WERI-Rb-1 (cell line): ENCODE results near the gene CIRBP.

Experiments used
- DNase-seq: peaks from one replicate; pipeline ENCODE4 v3.0.0-alpha.2; 2020
- H3K27ac ChIP-seq: fragments of 250-450 bp; sonication (Bioruptor Pico); 2 replicates; pipeline ENCODE4 v1.5.1; 2020; ENCODE audit warnings: mild to moderate bottlenecking, moderate library complexity
- H3K27me3 ChIP-seq: fragments of 250-450 bp; sonication (Bioruptor Pico); 2 replicates; pipeline ENCODE4 v1.5.1; 2021; ENCODE audit warnings: mild to moderate bottlenecking, low read depth, moderate library complexity; ENCODE audit not compliant: insufficient read depth, severe bottlenecking
- H3K36me3 ChIP-seq: fragments of 250-450 bp; sonication (Bioruptor Pico); 2 replicates; pipeline ENCODE4 v1.5.1; 2020; ENCODE audit warnings: mild to moderate bottlenecking, moderate library complexity
- H3K4me3 ChIP-seq: 2 replicates; pipeline ENCODE4 v1.5.1; 2011; ENCODE audit warnings: low read depth, mild to moderate bottlenecking, control low read depth, low read length
- H3K9me3 ChIP-seq: fragments of 250-450 bp; sonication (Bioruptor Pico); 2 replicates; pipeline ENCODE4 v1.5.1; 2021; ENCODE audit warnings: mild to moderate bottlenecking, moderate library complexity; ENCODE audit not compliant: severe bottlenecking
- TF ChIP-seq, protein P1 (sequence below): IDR thresholded peaks from 2 replicates; pipeline ENCODE4 v1.5.1; 2011; ENCODE audit warnings: low read depth, mild to moderate bottlenecking, control low read depth, inconsistent platforms, low read length

CIRBP gene

DNA sequence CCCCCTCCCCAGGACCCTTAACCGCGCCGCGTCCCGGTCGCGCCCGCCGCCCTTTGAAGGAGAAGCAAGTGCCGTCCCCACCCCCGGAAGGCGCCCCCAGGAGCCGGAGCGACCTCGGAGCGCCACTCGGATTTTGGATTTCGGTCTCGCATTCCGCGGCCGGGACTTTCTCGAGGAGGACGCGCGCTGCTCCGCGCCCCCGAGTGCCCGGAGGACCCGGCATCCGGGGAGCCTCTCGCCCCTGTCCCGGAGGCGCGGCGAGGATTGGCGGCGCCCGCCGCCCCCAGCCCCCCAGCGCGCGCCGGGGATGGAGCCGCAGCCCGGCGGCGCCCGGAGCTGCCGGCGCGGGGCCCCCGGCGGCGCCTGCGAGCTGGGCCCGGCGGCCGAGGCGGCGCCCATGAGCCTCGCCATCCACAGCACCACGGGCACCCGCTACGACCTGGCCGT is 19.1 kb upstream of the CIRBP start:
- H3K4me3 ChIP-seq: peak overlapping the region; percentile 83
- H3K9me3 ChIP-seq: no peaks in the 10 kb centered on the region
- DNase-seq: no peak
- H3K27me3 ChIP-seq: no peaks in the 10 kb centered on the region
- TF ChIP-seq, protein P1, sequence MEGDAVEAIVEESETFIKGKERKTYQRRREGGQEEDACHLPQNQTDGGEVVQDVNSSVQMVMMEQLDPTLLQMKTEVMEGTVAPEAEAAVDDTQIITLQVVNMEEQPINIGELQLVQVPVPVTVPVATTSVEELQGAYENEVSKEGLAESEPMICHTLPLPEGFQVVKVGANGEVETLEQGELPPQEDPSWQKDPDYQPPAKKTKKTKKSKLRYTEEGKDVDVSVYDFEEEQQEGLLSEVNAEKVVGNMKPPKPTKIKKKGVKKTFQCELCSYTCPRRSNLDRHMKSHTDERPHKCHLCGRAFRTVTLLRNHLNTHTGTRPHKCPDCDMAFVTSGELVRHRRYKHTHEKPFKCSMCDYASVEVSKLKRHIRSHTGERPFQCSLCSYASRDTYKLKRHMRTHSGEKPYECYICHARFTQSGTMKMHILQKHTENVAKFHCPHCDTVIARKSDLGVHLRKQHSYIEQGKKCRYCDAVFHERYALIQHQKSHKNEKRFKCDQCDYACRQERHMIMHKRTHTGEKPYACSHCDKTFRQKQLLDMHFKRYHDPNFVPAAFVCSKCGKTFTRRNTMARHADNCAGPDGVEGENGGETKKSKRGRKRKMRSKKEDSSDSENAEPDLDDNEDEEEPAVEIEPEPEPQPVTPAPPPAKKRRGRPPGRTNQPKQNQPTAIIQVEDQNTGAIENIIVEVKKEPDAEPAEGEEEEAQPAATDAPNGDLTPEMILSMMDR: no peak
- H3K27ac ChIP-seq: peak overlapping the region; percentile 91
- peaks cover 47% of the 10 kb centered on the region for H3K36me3 ChIP-seq

DNA sequence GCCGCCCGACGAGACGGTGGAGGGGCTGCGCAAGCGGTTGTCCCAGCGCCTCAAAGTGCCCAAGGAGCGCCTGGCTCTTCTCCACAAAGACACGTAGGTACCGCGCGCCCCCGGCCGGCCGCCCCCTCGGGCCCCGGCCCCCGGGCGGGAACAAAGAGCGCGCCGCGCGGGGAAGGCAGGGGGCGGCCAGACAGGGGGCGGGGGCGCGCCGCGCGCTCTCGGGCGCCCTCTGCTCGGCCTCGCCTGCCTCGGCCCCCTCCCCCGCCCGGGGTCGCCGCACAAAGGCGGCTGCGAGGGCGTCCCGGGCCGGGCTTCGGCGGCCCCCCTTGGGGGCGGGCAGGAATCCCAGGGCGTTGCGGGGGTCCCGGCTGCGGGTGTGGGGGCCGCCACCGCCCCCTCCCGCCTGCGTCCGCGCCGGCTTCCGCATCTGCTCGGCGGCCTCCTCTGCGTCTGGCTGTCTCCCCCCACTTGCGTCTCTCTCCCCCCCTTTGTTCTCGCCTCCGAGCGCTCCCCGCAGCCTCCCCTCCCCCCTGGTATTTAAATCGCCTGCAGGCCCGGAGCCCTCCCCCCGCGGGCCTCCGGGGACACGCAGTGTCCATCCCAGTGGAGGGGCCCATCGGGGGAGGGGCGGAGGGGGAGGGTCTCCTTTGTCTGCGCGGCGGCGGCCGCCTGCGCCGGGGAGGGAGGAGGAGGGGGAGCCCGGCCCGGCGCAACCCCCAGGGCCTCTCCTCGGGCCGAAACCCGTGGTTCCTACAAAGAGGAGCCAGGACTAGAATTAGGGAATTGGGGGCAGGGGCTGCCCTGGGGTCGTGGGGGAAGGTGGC is 18.5 kb upstream of the CIRBP start:
- peak overlapping the region; percentile 83 for H3K4me3 ChIP-seq
- DNase-seq: peak; percentile 85
- H3K36me3 ChIP-seq: peaks cover 54% of the 10 kb centered on the region
- no peaks in the 10 kb centered on the region for H3K27me3 ChIP-seq
- H3K9me3 ChIP-seq: no peaks in the 10 kb centered on the region
- TF ChIP-seq, protein P1: no peak
- peak overlapping the region; percentile 91 for H3K27ac ChIP-seq

DNA sequence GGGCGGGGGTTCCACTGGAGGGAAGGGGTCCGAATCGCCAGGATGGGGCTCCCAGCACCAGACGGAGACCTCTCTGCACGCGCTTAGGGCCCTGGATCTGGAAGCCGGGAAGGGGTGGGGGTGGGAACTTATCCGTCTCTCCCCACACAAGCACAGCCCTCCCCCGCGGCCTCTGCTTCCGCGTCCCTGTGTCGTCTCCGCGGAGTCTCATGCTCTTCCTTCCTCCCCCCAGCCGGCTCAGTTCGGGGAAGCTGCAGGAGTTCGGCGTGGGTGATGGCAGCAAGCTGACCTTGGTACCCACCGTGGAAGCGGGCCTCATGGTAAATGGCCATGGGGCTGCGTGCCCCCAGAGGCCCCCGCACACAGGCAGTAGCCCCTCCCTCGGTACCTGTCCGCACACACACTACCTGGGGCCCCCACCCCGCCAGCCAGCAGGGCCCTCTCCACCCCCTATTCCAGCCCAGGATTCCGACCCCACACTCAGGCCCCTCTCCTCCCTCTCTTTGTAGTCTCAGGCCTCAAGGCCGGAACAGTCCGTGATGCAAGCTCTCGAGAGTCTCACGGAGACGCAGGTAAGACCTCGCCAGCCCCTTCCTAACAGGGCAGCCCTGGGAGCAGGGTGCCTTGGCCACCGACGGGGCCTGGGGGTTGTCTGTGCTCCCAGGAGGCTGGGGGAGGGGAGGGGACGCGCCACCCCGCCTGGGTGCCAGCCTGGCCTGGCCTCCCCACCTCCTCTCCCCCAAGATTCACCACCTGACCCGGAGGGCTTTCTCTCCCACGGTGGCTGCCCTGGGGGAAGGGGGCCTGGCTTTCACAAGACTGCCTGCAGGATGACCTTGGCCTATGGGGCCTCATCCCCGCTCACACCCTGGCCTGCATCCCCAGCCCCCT is 17.6 kb upstream of the CIRBP start:
- peaks cover 61% of the 10 kb centered on the region for H3K36me3 ChIP-seq
- TF ChIP-seq, protein P1: no peak
- H3K27ac ChIP-seq: peak overlapping the region; percentile 91
- H3K27me3 ChIP-seq: no peaks in the 10 kb centered on the region
- H3K9me3 ChIP-seq: no peaks in the 10 kb centered on the region
- peak; percentile 68 for DNase-seq
- H3K4me3 ChIP-seq: peak overlapping the region; percentile 83

DNA sequence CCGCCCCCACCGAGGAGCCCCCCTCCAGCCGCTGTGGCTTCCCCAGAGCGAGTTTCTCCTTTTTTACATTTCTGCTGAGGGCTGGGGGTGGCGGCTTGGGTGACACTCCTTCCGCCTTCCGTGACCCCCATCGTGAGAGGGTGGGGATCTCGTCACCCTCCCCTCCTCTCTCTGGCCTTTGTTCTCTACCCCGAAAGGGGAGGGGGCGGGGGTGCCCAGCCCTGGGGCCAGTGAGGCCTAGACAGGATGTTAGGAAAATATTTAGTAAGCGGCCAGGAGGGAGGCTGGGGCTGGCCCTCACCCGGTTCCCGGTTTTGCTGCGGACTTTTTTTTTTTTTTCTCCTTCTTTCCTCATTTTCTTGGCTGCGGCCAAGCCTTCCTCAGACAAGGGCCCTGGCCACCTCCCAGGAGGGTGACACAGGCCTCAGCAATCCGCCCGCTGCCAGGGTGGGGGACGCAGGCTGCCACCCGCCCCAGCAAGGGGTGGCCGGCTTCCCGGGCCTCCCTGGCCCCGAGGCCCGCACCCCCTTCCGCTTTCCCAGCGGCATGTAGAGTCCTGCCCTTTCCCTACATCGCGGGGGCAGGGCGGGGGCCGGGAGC is 16.8 kb upstream of the CIRBP start:
- no peak for DNase-seq

GRCh38 chr19:1252821-1253513 is 16.2 kb upstream of the CIRBP start:
- no peak for DNase-seq
- no peak overlapping the region for H3K4me3 ChIP-seq
- peaks cover 73% of the 10 kb centered on the region for H3K36me3 ChIP-seq
- no peaks in the 10 kb centered on the region for H3K27me3 ChIP-seq
- TF ChIP-seq, protein P1: no peak
- H3K9me3 ChIP-seq: no peaks in the 10 kb centered on the region
- H3K27ac ChIP-seq: peak overlapping the region; percentile 16; the same call in 1 of the 2 replicates

More for the DNA sequence above, 16.8 kb upstream of the CIRBP start:
- no peaks in the 10 kb centered on the region for H3K9me3 ChIP-seq
- H3K27ac ChIP-seq: peak overlapping the region; percentile 16; the same call in 1 of the 2 replicates
- H3K27me3 ChIP-seq: no peaks in the 10 kb centered on the region
- no peak overlapping the region for H3K4me3 ChIP-seq
- peaks cover 68% of the 10 kb centered on the region for H3K36me3 ChIP-seq
- TF ChIP-seq, protein P1: no peak
